ENCODE data around the gene TANC1. TPM values are rescaled to one million over a fixed set of nuclear protein-coding genes. Genes with fewer than 3 reads are reported as not detected.
A peak's percentile ranks its signal among the peaks of the same experiment; 100 is the strongest.

TANC1 gene
- total and polyA plus RNA-seq, 2 of the 4 experiments (the other 2 are of a cell fraction) = 10.2 to 12.9 TPM

- peak overlapping the region; percentile 40 for H3K14ac ChIP-seq (replicated peaks; ENCODE audit: low read depth, low read length)
- in situ Hi-C loops (cut with MboI; ENCODE audit: low sequenced_read_pairs) = no loop called here
- no peak overlapping the region for H2AFZ ChIP-seq (replicated peaks; ENCODE audit: low read length, poor library complexity)
- intact Hi-C loops (cut with micrococcal nuclease) = no loop called here
- H3K23ac ChIP-seq (ENCODE audit: low read depth, low read length) = peak overlapping the region; percentile 3; the same call in 1 of the 2 replicates
- POLR2A ChIA-PET (ENCODE audit: unreplicated experiment) = no interaction called here
- no peak overlapping the region for H4K5ac ChIP-seq (ENCODE audit: low read depth, low read length)
- WGBS, 2 experiments (ENCODE audit: extremely low coverage in 2 of 2, insufficient read length in 1 of 2) = 60% methylated on average over 1 of the region's 3 CpGs; no CpG with 5 or more reads in 1 of the 2 experiments
- 0 out of 2 replicates have a peak, but pooled peaks cover 2% of the 10 kb centered on the region for H3K36me3 ChIP-seq (ENCODE audit: control insufficient read depth, insufficient read depth, low read length)
- no peak overlapping the region for H3K56ac ChIP-seq (ENCODE audit: extremely low read depth, insufficient read depth, low read length)
- no peak for DNase-seq
- no peaks in the 10 kb centered on the region for H4K20me1 ChIP-seq (ENCODE audit: insufficient read depth, low read length)
- no peak for TF ChIP-seq CTCF (conservative IDR thresholded peaks at IDR 0.05; ENCODE audit: low read depth, low read length)
- H3K79me1 ChIP-seq (ENCODE audit: low read depth in 1 of 2, low read length in 2 of 2) = peaks cover 42 to 69% of the 10 kb centered on the region in 2 experiments
- no peaks in the 10 kb centered on the region for H3K9me3 ChIP-seq (ENCODE audit: control insufficient read depth, insufficient read depth, low read length)
- peak overlapping the region; percentile 74; the same call in 2 of the 3 replicates for H2BK15ac ChIP-seq (ENCODE audit: low read depth, low read length)
- BruUV-seq (replicated peaks) = no TSS peak
- H2BK20ac ChIP-seq (ENCODE audit: low read depth, low read length) = peak overlapping the region; percentile 12
- peak overlapping the region; percentile 91 for H2AK5ac ChIP-seq (ENCODE audit: low read depth, low read length)
- dilution Hi-C loops (cut with HindIII; ENCODE audit: low sequenced_read_pairs, unreplicated experiment) = no loop called here
- H4K8ac ChIP-seq (ENCODE audit: low read depth in 2 of 2, low read length in 2 of 2) = peak overlapping the region in 1 of 2 experiments; percentile 69; a peak in 3 of 4 replicates
- H2BK5ac ChIP-seq (ENCODE audit: low read depth, low read length, poor library complexity, severe bottlenecking) = peak overlapping the region; percentile 4
- H3K27me3 ChIP-seq (ENCODE audit: control insufficient read depth, insufficient read depth, low read length) = no peaks in the 10 kb centered on the region
- peak overlapping the region; percentile 17 for H2AK9ac ChIP-seq (replicated peaks; ENCODE audit: low read depth, low read length, poor library complexity)
- no peak overlapping the region for H3K9ac ChIP-seq (ENCODE audit: low read depth, low read length)
- no peak overlapping the region for H3K4me2 ChIP-seq (ENCODE audit: low read depth, low read length)
- no peak for ATAC-seq (ENCODE audit: low read depth)
- H3K27ac ChIP-seq (ENCODE audit: insufficient read depth, low read length) = no peak overlapping the region
- peak overlapping the region; percentile 70 for H4K91ac ChIP-seq (ENCODE audit: insufficient read depth, low read depth, low read length)
- H3K4me3 ChIP-seq (ENCODE audit: insufficient read depth, low read depth, low read length) = no peak overlapping the region
- H3K4me1 ChIP-seq (ENCODE audit: control insufficient read depth, insufficient read depth, low read length) = peaks cover 47% of the 10 kb centered on the region
- peak overlapping the region; percentile 77 for H2BK120ac ChIP-seq (ENCODE audit: low read depth, low read length)
- H3K9me1 ChIP-seq (ENCODE audit: insufficient read depth, low read length) = peaks cover 43% of the 10 kb centered on the region
- H3K4ac ChIP-seq (ENCODE audit: low read depth, low read length) = peak overlapping the region; percentile 55
- CTCF ChIA-PET = no interaction called here
- peak overlapping the region; percentile 34; the same call in 1 of the 2 replicates for H3K18ac ChIP-seq (ENCODE audit: low read depth, low read length)
These were observed 121.1 kb downstream of the TANC1 start for GRCh38 chr2:159089543-159089942.

Data from IMR-90 (cell line).